ENCODE measurements around the gene ALOX15B.
A peak's percentile ranks its signal among the peaks of the same experiment; 100 is the strongest.
"Not testable (repeated sequence)": the region's sequence is repeated elsewhere in the genome, so short reads cannot be mapped to it uniquely, and the experiment has no call there.

Gene ALOX15B

GRCh38 chr17:8014558-8014850 lies 24.4 kb upstream of the ALOX15B start:
- DNase-seq = no peak

- no peak for DNase-seq
Measured at GRCh38 chr17:8015236-8015956, 23.5 kb upstream of the ALOX15B start.

DNA sequence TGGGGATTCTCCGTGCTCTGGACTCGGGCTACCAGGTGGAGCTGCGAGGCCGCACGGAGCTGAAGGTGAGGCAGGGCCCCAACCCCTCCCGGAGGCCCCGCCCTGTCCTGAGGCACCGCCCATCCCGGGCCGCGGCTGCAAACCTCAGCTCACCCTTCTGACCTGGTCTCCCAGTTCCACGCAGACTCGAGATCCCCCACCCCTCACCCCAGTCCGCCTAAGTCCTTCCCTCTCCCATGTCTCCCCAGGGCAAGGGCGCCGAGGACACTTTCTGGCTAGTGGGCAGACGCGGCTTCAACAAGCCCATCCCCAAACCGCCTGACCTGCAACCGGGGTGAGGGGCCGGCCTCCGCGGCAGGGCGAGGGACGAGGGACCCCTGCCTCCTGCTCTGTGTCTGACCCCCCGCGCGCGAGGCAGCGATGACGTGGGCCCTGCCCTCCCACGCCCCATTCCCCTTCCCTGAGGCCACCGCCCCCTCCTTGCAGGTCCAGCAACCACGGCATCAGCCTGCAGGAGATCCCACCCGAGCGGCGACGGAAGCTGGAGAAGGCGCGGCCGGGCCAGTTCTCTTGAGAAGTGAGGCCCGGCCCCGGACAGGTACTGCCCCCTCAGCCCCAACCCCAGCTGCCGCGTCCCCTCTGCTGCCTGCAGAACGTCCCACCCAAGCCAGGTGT lies 22.8 kb upstream of the ALOX15B start:
- peak; percentile 55 for DNase-seq

- DNase-seq = peak; percentile 68
Measured at GRCh38 chr17:8016632-8017424, 22.0 kb upstream of the ALOX15B start.

DNA sequence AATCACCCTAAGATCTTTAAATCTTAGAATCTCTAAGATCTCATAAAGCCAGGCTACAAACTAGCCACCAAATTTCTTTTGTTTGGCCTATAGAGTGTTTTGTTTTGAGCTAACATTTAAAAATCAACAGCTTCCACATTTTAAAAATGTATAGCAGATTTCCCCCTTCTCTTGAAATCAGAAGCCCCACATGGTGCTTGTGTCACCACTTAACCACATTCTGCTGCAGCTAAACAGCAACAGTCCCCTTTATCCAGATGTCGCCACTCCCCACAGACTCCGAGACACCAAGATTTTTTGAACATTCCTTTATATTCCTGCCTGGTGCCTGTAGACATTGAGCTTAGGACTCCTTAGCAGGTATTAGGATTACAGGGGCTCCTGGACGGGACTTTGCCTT lies 20.4 kb upstream of the ALOX15B start:
- DNase-seq = no peak

- DNase-seq = no peak
Measured at GRCh38 chr17:8019166-8019565, 19.7 kb upstream of the ALOX15B start.

DNA sequence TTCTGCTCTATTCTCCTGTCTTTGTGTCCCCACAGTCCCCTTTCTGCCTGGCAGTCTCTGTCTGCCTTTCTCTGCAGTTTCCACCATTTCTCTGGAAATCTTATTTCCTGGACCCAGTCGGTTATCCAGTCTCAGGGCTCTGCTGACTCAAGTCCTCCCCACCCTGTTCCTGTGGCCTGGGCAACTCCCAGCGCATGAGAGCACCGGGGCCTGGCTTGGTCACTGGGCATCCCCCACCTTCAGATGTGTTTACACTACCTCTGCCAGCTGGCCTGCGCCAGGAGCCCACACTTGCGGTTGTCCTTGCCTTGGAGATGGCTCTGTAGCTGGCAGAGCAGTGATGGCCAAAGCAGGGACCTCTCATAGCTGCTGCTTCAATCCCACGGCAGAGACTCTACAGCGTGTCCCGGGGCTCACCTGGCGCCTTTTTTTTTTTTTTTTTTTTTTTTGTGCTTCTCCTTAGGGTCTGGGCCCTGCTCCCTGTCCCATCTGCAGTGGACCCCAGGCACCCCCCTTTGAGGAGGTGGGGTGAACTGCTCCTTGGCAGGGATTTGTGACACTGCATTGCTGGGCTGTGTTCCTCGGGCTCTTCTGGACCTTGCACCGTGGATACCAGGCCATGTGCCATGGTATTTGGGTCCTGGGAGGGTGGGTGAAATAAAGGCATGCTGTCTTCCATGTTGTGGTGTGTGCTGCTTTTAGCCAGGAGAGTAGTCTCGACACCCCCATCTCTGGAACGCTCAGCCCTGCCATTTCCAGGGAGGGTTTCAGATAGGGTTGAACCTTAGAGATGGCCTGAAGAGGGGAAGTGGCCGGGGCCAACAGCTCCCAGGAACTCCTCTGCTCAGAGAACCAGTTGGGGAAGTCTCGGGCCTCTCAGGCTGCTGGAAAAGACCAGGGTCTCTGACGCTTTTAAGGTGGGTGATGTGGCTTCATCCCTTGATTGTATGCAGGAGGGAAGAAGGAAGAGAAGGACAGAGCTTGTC lies 18.9 kb upstream of the ALOX15B start:
- no peak for DNase-seq

DNA sequence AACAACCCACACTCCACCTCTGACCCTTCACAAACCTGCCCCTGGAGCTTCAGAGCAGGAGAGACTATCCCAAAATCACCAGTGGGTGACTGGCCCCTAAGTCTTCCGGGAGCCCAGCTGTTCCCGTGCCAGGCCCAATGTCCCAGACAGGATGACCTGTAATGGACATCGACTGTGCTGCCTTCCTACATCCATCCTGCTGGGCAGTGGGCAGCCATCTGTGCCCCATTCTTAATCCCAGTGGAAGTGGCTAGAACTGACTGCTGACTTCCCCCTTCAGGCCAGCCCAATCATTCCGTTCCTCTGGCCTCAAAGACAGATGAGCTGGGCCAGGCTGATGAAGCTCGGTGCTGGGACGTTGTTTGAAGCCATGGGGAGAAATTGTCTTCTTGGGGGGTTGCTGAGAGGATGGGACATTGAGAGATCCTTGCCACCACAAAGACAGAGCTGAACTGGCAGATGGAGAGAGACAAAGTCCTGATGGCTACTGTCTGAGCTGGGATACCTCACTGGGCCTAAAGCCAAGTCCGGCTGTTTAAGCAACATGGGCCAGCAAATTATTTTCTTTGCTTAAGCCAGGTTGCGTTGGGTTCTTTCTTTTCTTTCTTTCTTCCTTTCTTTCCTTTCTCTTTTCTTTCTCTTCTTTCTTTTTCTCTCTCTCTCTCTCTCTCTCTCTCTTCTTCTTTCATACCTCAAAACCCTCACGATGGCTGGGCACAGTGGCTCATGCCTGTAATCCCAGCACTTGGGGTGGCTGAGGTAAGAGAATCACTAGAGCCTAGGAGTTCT lies 17.9 kb upstream of the ALOX15B start:
- no peak for DNase-seq

GRCh38 chr17:8021565-8022359 lies 17.1 kb upstream of the ALOX15B start:
- no peak for DNase-seq

- no peak for DNase-seq
Measured at GRCh38 chr17:8022360-8023003, 16.4 kb upstream of the ALOX15B start.

GRCh38 chr17:8024161-8024560 lies 14.7 kb upstream of the ALOX15B start:
- not testable (repeated sequence) for DNase-seq

DNA sequence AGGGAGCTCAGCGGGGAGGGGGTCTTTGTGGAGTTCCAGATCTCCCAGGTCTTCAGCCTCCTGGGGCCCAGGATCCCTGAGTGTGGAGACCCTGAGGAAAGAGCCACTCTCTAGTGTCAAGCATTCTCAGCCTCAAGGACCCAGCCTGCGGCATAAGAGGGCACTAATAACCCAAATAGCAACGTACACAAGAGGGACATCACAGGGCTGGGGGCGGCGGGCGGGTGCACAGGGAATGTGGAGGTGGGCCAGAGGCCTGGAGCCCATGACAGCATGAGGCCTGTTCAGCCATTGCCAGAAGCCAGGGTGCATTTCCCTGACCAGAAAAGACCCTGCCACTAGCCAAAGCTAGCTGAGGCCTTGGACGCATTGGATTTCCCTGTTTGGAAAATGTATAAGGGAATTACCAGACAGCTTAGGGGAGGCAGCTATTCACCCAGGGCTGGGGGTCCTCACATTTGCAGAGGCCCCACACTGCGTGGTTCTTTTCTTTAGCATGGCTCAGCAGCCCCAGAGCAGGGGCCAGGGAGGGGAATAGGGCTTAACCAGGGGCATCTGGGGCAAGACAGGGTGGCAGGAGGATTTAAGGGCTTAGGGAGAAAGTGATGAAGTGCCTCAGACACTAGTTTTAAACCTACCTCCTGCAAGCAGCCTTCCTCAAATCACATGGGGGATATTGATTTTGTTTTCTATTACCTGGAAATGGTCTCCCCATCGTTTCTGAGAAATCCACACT lies 13.5 kb upstream of the ALOX15B start:
- DNase-seq = no peak

DNA sequence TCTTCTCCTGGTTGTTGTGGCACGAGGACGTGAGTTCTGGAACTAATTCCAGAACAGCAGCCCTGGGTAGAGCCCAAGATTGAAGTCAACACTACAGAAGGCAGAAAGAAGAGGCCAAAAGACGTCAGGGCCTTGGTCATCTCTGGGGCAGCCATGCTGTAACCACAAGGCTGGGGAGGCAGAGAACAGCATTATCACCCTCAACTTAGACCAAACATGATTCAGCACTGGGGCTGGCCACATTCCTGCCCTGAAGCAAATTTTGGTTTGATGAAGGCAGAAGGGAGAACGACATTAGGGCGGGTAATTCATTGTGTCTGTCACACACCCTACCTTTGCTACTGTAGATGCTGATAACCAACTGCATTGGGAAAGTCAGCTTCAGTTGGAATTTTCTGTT lies 9.7 kb upstream of the ALOX15B start:
- DNase-seq = no peak

- no peak for DNase-seq
Measured at GRCh38 chr17:8031261-8031661, 7.6 kb upstream of the ALOX15B start.

- DNase-seq = no peak
Measured at GRCh38 chr17:8031950-8032349, 6.9 kb upstream of the ALOX15B start.

DNA sequence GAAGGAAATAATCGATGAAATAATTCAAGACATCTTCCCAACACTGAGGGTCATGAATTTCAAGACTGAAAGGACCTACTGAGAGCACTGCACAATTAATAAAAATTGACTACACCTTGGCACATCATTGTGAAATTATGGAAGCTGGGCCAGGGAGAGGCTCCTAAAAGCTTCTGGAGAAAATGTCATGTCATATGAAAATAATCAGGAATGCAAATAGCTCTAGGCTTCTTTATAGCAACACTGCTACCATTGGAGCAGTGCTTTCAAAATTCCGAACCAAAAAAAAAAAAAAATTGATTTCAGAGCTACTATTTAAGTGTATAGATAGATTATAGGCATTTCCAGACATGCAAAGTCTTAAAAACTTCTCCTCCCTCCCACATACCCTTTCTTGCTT lies 6.4 kb upstream of the ALOX15B start:
- no peak for DNase-seq

DNA sequence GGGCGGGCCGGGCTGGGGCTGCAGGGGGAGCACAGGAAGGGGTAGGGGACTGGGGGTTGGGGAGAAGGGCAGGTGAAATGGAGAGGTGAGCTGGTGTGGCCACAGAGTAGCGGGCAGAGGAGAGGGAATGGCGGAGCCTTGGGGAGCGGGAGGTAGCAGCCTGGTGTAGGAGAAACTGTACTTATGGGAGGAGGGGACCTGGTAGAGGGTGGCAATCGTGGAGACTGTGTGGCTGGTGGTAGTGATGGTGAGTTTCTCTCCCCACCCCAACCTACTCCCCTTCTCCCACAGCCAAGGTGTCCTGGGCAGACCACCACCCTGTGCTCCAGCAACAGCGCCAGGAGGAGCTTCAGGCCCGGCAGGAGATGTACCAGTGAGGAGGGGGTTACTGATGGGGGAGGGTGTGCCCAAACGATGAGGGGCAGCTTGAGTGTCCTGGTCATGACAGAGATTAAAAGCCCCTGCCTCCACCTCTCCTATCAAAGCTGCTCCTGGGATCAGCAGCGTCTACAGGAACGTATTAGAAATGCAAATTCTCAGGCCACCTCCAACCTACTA lies 831 bp downstream of the ALOX15B start:
- no peak for DNase-seq

DNA sequence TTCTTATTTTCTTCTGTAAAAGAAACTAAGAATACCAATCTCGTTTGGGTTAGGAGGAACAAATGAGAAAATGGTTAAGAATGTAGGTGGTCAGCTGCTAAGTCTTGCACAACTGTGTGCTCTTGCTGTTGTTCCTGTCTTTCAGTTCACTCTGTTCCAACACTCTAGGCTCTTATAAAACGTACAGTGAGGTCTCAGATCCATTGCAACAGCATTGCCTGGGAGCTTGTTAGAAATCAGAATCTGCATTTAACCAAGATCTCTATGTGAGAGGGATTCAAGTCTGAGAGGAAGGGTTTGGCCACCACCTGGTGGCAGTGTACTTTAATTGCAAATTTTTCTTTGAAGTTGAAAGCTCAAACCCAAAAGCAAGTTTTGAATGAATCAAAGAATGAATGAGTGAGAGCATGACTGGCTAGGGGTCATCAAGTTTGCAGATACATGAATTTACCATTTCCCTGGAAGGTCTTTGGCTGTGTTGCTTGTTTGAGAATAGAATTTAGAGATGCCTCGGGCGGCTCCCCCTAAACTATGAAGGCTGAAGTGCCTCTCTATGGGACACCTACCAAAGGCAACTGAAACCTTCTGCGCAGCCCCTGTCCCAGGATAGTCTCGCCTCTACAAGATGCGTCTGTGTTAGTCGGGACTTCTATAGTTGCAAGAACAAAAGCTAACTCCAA lies 2.5 kb downstream of the ALOX15B start:
- peak; percentile 58 for DNase-seq

DNA sequence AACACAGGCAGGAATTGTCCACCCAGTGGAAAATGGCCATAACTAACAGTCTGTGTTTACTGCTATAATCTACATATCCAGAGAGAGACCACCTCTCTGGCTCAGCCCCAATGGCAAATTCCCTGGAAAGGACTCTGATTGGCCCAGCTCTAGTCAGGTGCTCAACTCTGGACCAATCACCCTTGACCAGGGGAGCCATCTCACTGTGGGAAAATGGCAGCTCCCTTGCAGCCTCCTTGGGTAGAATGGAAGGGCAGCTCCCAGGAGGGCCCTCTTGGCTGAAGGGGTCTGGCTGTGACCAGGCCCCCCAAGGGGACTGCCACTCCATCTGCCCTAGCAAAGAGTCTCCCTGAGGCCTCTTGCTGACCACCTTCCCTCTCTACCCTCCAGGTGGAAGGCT lies 3.1 kb downstream of the ALOX15B start:
- DNase-seq = no peak

All from stimulated activated CD4-positive, alpha-beta T cell treated with anti-CD3 and anti-CD28 coated beads, Interleukin-15, amount 100 ng/mL, for 24 hours (primary cell).